Measurements from ENCODE around the gene CEBPE.
A peak's percentile ranks its signal among the peaks of the same experiment; 100 is the strongest.

The CEBPE gene

DNA sequence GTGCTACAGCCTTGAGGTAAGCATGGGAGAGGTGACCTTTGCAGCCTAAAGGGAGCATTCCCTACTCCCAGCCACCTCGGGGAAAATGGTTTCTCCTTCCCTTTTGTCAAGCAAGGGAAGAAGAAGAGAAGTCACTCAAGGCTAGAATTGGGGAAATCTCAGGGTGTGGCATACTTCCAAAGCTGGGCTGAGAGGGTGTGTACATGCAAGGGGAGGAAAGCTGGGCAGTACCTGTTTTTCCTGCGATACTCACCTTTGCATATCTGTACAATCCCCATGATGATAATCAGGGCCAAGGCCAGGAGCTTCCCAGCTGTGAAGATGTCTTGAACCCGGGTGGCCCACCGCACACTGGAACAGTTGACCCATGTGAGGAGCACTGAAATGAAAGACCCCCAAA lies 23.8 kb upstream of the CEBPE start:
- no peak for DNase-seq

GRCh38 chr14:23141706-23142444 lies 22.8 kb upstream of the CEBPE start:
- DNase-seq: no peak

DNA sequence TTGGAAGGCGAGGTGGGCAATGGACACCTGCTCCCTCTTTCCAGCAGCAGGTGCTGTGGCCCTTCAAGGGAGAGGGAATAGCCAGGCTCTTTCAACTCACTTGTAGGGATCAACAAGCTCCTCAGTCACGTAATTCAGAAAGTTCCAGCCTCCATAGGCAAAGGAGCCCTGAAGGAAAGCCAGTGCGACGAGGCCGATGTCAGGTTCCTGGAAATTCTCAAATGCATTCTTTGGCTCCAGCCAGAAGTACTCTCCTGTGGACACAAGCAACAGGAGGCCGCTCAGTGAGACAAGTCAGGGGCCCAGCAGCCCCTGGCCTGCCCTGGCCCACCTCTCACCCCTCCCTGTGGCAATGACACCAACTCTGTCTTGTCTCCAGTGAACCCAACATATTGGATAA lies 21.3 kb upstream of the CEBPE start:
- DNase-seq: no peak

- DNase-seq: no peak
Observed at GRCh38 chr14:23139874-23140273, 20.8 kb upstream of the CEBPE start.

- DNase-seq: no peak
Observed at GRCh38 chr14:23137813-23138535, 18.9 kb upstream of the CEBPE start.

DNA sequence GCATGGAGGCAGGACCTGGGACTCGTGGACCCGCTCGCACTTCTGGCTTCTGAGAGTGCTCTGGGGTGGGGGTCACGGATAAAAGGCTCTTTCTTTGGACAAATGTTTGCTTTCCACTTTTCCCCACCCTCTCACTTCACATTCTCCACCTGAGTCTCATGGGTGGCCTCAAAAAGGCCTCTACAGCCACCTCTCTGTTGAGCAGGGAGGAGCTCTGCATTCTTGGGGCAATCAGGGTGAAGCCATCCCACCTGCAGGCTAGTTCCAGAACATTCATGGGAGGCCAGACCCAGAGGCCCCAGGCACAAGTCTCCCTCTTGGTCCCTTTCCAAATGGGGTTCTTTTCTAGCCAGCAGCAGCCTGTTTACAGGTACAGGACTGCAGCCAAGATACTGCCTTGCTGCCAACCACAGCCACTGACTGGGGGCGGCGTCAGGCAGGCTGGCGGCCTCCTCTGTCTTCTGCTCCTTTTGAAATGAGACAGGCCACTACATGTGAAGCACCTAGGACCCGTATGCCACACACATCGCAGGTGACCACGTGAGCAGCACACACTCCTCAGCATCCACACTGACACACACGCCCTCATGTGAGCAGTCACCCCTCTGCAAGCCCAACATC lies 18.2 kb upstream of the CEBPE start:
- DNase-seq: no peak

DNA sequence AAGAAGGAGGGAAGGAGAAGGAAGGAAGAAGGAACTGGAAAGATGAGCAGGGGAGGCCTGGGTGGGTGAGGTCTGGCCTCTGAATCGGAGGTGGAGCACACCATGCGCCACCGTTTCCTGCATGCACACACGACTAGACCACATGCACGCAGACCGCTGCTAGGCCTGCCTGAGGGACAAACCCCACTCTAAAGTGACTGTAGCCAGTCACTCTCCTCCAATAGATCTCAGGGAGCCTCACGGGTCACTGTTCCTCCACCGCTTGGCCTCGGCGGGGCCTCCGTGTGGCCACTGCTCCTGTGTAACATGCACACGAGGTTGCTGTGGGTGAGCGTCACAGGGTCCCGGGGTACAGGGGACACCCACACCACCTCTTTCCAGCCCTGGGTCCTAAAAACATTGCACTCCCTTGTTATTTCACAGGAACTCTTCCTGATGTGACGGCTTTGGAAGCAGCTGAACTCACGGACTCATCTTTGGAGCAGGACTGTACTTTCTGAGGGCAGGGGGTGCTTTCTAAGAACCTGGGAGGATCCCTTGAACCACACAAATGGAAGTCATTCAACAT lies 17.6 kb upstream of the CEBPE start:
- no peak for DNase-seq

GRCh38 chr14:23132970-23133369 lies 13.9 kb upstream of the CEBPE start:
- DNase-seq: no peak

DNA sequence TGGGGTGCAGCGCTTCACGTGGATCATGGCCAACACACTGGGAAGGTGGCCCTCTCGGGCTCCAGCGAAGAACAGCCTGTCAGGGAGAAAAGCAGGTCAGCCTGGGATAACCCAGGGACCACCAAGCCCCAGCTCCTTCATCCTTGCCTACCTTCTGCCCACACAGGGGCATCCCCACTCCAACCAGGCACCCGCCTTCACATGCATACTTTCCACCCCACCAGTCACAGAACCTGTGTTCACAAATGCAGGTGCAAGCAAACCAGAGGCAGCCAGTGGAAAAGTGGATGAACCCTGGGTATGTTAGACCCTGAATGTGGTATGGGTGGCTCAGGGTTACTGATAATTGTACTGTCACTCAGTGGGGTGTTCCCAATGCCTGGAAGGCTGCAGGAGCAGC lies 12.4 kb upstream of the CEBPE start:
- no peak for DNase-seq

DNA sequence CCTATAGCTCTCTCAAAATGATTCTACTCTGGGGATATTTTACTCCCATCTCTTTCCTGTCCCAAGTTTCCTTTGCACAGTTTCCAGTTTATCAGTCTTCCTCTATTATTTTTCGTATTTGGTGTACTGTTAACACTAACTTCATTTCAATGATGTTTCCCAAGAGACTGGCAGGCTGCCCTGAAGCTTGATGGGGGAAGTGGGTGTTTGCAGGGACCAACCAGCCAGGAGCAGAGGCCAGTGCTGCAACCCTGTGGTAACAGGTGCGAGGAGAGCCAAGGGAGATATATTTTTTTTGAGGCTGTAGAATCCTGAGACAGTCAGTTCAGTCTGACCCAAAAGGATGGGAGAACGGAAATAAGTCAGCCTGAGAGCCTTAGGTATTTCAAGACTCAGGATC lies 11.8 kb upstream of the CEBPE start:
- DNase-seq: no peak

DNA sequence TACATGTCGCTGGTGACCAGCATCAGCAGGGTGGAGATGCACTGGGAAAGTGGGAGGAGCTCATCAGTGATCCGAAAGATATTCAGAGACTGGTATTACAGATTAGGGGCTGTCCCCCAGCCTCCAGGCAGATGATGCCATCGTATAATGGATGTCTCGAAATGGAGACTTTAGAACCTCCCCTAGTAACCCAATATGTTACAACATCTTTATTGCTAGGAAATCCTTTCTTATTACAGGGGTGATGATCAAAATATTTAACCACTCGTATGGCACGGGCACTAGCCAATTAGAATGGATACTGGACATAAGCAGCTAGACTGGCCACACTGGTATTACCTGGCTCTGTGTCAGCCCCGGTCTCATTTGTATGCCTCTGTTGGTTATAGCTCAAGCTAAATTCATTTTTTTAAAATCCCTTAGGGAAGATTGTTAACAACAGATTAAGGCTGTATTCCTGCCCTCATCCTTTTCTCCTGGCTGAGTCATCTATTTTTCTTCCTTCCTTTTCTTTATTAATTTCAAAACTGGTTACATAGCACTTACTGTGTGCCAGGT lies 10.8 kb upstream of the CEBPE start:
- no peak for DNase-seq

DNA sequence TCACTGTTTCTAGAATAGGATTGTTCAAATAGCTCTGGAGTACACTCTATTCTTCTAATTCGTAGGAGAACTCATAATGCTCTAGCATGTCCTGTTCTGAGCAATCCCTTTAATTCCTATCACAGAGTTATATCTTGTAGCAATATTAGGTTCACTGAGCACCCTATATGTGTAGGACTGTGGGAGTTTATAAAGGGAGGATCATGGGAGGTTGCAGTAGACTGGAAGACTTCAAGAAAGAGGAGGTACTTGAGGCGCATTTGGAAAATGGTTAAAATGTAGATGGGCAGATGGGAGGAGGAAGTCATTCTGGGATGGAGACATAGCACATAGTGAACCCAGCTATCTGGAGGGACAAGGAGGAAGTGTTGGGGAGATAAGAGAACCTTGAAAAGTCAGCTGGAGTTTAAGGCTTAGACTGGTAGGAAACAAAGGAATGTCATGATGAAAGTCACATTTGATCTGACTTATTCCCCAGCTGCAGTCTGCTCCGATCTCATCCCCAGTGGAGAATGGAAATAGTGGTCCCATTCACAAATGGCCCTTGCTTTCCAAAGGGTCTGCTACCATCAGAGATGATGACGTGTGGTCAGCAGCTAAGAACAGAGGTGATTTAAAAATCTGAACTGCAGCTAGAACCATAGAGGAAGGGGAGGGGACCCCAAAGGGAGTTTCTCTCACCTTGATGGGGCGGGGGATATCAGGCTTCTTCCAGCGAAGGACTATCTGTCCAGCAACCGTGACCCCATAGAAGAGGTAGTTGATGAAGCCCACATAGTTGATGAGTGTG lies 10.1 kb upstream of the CEBPE start:
- no peak for DNase-seq

DNA sequence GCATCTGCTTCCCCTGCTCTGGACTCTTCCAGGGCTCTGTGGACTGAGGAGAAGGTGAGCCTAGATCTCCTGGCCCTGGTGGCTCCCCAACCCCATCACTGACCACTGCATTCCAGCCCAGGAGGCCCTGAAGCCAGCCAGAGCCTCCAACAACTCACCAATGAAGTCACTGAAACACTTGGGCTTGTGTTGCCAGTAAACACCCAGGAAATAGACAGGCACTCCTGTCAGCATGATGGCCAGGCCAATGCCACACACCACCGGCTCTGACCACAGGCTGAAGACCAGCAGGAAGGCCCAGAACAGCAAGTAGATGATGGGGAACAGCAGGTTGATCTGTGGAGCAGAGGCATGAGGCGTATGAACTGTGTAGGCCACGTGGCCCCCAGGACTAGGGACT lies 8.8 kb upstream of the CEBPE start:
- no peak for DNase-seq

- no peak for DNase-seq
Observed at GRCh38 chr14:23126548-23127278, 7.7 kb upstream of the CEBPE start.

GRCh38 chr14:23125933-23126524 lies 7.0 kb upstream of the CEBPE start:
- DNase-seq: no peak

GRCh38 chr14:23125011-23125410 lies 6.0 kb upstream of the CEBPE start:
- DNase-seq: no peak

DNA sequence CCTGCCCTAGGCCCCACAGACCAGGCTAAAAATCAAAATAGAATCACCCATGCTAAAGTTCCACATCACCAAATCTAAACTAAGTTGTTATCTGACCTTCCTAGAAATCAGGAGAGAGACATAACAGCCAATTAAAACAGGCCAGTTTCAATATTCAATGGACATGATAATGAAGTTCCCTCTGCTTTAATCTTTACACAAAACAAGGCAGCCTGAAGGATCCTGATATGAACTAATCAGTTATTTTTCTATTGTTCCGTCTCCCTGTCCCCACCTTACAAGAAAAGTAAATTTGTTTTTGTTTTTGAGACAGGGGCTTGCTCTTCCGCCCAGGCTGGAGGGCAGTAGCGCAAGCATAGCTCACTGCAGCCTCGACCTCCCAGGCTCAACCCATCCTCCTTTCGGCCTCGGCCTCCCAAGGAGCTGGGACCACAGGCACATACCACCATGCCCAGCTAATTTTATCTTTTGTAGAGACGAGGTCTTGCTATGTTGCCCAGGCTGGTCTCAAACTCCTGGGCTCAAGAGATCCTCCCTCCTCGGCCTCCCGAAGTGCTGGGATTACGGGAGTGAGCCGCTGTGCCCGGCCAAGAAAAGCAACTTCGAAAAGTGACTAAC lies 5.4 kb upstream of the CEBPE start:
- DNase-seq: no peak

DNA sequence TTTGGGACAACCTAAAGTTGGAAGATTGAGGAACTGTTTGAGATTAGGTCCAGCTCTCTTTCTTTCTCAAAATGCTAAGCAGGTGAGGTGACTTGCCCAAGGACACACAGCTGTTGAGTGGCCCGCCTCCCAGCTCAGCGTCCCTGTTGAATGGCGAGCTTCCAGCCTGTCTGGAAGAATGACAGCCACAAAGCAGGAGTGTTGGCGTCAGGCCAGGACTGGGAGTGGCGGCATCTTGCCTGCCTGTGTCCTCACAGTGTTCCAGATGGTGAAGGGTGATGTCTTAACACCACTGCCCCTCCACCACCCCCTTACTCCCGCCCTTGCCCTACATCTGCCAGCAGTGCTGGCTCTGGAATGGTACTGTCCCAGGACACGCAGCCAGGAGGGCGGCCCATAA lies 4.4 kb upstream of the CEBPE start:
- peak; percentile 24 for DNase-seq

GRCh38 chr14:23122086-23122485 lies 3.0 kb upstream of the CEBPE start:
- DNase-seq: no peak

- no peak for DNase-seq
Observed at GRCh38 chr14:23121361-23121771, 2.3 kb upstream of the CEBPE start.
